ENCODE data around the gene LRBA.

Gene LRBA

DNA sequence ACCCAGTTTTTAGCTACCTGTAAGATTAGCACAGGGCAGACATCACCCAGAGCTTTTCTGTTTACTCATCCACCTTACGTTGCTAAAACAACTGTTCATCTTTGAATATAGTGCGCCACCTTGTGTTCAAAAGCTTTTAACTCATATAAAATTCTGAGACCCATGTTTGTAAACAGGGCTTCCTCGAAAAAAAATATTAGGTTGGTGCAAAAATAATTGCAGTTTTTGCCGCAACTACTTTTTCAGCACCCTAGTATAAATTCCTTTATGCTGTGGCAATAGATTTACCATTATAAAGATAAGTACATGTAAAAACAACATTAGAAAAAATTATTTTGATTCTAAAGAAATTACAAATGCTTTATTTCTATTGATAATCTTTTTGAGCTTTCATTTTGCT, 147.9 kb downstream of the LRBA start:
- peak; percentile 81 for DNase-seq

DNA sequence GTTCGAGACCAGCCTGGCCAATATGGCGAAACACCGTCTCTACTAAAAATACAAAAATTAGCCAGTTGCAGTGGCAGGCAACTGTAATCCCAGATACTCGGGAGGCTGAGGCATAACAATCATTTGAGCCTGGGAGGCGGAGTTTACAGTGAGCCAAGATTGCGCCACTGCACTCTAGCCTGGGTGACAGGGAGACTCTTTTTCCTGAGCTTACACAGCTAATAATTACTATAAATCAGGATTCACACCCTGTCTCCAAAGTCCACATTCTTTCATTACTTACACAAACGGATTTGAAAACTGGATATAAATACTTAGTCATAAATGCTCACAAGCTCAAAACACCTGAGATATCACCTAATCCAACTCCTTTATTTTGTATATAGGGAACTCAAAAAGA, 151.6 kb downstream of the LRBA start:
- no peak for DNase-seq

DNA sequence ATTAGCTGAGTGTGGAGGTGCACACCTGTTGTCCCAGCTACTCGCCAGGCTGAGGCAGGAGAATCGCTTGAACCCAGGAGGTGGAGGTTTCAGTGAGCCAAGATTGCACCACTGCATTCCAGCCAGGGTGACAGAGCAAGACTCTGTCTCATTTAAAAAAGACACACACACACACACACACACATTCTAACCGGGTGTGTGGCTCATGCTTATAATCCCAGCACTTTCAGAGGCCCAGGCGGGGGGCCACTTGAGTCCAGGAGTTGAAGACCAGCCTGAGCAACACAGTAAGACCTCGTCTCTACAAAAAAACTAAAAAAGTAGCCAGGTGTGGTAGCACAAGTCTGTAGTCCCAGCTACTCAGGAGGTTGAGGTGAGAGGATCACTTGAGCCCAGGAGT, 152.3 kb downstream of the LRBA start:
- no peak for DNase-seq

DNA sequence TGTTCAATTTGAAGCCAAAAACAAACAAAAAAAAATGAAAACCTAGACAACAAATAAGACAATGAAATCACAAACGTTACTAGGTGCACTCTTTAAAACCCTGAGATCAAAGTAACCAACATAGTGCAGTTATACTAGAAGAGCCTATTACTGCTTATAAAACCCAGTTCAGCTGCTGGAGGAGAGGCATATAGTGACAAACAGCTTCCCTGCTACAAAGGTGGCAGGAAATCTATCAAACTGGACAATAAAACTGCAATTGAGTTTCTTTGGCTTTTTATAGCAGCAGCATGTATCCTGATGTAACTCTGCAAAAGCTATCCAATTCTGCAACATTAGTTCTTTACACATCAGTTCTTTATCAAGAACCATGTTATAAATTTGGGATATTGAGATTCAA, 155.6 kb downstream of the LRBA start:
- no peak for DNase-seq

DNA sequence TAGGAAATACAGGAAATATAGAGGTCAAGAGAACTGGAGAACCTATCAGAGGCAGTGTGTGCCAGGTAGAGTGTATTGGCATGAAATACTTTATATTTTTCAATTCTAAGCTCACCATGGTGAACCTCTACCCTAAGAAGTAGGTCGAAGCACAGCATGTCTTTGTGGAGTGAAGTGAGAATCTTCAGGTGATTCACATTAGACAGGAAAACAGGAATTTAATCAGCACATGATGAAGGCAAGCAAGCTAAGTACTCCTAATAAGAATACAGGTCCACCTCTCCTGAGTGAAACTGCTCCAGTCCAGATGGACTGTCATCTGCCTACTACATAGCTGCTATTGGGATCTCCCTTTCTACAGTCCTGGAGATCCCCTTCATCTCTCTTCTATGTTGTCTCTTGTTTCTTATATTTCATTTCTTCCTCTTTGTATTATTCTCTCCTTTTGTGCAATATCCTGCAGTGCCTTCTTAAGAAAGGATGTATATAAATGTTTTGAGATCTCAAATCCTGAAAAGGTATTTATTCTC, 159.0 kb downstream of the LRBA start:
- no peak for DNase-seq

DNA sequence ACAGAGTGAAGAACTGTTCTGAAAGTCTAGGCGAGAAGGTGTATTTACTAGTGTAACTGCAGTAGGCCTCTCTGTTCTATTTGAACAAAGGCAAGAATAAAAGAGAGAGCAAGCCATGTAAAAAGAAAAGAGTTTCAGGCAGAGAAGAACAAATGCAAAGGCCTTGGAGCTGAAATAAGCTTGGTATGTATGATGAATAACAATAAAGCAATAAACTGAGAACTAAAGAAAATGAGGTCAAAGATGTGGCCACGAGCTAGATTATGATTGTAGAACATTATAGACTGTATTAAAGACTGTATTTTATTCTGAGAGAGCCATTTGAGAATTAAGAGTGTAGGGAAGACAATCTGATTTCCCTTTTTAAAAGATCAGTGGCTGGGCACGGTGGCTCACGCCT, 160.5 kb downstream of the LRBA start:
- DNase-seq, result no peak

DNA sequence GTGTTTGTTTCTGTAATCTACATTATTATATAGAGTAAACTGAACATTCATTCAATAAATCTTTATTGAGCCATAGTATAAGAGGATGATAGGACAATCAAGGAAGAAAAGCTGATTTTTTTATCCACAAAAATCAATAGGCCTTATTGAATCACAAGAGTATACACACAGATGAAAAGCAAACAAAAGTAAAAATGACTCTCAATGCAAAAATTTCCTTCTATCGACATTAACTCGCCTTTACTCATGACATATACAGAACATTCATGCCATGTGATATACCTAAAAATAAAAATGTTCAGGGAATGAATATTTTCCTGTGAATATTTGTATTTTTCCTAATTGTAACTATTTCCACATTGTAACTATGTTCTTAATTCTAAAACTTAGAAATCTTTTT, 161.2 kb downstream of the LRBA start:
- no peak for DNase-seq

DNA sequence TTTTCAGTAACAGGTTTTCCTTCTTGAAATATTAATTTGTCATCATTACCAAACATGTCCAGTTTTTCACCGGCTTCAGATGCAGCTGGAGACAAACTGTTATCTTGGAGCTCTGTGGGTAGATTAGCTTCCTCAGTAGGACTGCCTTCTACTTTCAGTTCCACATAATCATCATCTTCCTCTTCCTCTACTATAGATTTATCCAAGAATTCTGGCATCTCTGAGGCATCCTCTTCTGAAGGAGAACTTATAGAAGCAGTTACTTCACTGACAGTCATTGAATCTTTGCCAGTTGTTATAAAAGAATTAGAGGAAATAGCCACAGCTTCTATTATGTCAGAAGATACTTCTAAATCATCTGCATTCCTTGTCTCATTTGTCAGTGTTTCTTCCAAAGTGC, 162.9 kb downstream of the LRBA start:
- no peak for DNase-seq

DNA sequence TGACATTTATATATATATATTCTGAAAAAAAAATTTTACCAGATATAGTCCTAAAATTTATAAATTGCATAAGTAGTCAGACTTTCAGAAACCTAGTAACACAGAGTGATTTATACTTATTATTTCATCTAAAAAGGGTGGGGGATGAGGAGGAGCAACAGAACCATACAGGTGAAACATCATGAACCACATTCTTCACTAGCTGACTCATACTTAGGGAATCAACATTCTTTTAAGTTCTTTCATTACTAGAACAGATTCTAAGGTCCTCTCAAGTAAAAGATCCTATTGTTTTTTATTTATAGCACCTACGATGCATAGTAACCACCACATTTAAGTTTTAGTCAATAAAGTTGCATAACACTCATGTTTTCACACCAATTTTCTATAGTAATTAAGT, 166.1 kb downstream of the LRBA start:
- DNase-seq, result no peak

DNA sequence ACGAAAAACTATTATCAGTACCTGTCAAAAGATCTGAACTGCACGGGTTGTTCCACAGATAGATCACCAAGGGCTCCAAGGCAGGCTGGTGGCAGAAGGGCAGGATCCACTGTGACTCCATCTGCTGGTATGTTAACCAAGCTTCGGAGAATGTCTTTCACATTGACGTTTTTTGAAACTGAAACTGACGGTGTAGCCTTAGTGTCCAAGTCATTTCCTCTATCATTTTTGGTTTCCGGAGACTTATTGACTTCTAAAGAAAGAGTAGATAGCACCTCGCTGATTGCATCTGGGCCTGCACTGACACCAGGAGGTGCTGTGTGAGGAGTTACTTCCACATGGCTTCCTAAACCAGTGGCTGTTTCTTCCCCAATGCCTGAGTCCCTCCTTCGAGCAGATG, 186.9 kb downstream of the LRBA start:
- DNase-seq, result no peak

DNA sequence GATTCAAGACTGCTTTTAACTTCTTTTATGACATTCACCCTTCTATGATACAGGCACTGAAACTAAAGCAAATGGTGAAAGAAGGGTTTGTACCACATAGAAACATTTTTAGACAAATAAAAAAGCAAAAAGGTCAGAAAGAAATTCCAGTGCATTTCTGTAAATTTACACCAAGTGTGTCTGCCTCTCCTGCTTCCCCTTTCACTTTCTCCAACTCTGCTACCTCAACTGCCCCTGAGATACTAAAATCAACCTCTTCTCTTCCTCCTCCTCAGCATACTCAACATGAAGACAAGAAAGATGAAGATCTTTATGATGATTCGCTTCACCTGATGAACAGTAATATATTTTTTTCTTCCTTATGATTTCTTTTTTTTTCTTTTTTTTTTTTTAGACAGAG, 187.9 kb downstream of the LRBA start:
- no peak for DNase-seq

DNA sequence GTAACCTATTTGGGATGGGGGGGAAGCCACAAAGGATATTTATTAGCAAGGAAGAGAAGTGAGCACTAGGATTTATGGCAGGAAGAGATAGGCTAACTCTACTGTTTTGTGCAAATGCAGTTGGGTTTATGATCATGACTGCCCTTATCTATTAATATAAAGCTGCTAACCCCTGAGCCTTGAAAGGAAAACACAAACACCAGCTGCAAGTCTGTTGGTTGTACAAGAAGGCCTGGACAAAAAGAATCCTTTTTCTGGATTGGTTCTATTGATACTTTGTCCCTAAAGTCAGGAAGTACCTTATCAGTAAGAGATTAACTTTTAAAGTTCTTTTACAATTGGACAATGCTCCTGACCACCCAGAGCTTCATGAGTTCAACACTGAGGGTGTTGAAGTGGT, 188.8 kb downstream of the LRBA start:
- no peak for DNase-seq

DNA sequence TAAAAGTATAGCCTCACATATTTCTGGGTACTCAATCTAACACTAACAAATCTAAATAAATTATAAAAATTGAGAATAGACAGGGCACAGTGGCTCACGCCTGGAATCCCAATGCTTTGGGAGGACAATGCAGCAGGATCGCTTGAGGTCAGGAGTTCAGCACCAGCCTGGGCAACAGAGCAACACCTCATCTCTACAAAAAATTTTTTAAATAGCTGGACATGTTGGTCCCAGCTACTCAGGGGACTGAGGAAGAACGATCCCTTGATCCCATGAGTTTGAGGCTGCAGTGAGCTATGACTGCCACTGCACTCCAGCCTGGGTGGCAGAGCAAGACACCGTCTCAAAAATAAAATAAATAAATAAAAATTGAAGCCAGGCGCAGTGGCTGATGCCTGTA, 192.7 kb downstream of the LRBA start:
- no peak for DNase-seq

DNA sequence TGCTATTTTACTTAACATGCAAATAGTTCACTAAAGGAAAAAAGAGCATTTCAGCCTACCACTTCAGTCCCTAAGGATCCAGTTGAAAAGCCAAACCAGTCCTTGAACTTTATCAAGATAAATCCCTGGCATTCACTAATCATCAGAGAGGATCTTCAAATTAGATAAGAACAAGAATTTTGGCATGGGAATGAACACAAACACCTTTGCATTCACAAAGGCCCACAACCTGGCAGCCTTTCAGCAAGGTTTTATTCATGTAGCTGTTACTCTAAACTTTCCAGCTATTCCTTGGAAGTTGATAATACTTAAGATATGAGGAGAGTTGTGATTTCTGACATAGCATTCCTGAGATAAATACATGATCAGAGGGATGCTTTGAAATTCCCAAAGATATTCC, 193.4 kb downstream of the LRBA start:
- no peak for DNase-seq

DNA sequence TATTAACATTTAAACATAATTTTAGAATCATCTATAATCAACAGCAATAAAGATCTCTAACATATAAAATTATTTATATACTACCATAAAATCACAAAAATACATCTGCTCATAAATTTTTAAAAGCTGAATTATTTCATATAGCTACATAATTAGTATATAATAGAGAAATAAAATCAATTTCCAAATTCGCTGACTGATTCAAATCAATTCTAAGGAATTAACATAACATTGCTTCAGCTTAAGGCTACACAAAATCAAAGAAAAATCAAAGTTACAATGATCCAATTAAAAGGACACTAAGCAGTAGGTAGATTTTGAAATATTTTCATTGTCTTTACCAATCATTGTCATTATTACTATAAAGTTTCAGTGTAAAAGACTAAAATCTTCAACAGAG, 194.7 kb downstream of the LRBA start:
- DNase-seq, result no peak

DNA sequence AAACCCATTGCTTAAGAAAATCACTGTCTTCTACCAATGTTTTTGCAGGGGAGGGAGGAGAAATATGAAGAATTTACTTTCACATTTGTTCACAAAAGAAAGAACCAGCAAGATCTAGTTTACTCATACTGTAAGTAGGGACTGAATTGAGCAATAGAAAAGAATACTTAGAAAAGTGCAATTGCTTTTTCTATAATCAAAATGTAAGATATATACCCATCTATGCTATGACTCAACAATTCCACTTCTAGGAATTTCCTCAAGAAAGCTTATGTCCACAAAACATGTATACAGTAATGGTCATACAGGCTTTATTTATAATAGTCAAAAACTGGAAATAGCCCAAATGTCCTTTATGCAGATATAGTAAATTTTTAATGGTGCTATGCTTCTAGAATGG, 196.4 kb downstream of the LRBA start:
- peak; percentile 10 for DNase-seq

DNA sequence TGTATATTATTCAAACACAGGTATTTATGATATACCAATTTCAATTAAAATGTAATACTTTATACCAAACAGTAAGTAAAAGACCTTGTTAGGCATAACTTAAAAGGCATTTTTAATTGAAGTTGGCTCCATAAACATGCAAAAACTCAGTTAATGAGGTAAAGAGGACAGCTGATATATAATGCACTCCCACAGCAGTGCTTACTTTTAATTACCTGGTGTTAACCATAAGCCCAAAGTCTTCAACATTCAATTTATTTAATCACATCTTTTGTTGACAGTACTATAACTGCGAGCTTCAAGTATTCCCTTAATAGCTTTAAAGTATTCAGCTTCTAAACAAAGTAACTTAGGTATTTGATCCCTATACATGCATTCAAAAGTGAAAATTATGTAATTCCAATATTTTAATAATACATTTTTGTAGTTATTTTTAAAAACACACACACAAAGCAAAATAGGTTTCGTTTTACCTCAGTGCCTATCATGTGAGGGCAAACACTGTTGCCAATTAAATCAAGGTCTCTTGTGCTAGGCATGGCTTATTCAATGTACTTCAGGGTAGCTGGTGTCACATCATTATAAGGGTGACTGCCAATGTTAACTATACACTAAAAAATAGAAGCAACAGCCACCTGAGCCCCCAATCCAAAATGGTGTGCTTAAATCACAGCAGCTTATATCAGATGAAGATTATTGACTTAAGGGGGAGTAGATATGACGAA, 197.1 kb downstream of the LRBA start:
- no peak for DNase-seq

DNA sequence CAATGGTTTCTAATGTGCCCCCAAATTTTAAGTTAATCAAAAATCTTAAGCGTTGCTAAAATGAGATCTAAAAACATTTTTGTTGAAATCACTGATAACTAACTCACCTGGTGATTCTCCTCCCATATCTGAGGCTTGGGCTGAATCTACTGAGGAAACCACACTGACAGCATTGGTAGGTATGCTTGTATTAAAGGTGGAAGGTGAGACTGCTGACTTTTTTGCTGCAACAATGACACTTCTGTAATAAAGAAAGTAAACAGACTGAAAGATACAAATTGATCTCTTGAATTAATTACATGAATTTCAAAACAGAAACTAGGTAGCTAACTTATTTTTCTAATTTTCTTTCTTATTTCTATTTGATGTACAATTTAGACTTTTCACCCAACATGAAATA, 198.1 kb downstream of the LRBA start:
- no peak for DNase-seq

DNA sequence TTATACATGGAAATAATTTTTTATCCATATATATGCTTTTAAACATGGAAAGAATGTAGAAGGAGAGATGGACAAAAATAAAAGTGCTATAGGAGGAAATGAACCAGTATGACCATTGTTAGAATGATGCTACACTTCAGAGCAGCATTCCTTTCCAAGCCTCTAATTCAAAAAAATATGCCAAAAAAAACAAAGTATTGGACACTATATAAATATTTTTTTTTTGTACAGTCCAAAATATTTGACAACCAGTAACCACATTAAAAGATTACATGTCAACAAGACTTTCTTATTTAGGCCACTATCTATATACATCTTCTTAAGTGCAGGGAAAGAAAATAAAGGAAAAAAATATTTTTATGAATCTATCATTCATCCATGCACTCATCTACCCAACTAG, 198.6 kb downstream of the LRBA start:
- DNase-seq, result no peak

DNA sequence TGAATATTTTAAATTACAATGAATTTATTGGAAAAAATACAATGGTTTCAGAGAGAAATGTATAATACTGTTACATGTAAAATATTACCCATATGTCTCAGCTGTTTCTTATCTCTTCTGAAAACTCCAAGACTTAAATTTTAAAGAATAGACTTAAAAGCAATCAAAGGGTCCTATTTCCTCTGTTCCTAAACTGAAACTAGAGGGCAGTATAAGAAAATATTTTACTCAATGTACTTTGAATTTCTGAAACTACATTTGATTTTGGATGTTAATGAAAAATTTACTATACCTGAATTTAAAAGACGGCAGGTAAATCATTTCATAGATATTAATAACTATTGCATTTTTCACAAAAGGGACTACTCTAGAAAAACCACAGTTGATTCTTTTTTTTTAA, 200.2 kb downstream of the LRBA start:
- DNase-seq, result no peak

DNA sequence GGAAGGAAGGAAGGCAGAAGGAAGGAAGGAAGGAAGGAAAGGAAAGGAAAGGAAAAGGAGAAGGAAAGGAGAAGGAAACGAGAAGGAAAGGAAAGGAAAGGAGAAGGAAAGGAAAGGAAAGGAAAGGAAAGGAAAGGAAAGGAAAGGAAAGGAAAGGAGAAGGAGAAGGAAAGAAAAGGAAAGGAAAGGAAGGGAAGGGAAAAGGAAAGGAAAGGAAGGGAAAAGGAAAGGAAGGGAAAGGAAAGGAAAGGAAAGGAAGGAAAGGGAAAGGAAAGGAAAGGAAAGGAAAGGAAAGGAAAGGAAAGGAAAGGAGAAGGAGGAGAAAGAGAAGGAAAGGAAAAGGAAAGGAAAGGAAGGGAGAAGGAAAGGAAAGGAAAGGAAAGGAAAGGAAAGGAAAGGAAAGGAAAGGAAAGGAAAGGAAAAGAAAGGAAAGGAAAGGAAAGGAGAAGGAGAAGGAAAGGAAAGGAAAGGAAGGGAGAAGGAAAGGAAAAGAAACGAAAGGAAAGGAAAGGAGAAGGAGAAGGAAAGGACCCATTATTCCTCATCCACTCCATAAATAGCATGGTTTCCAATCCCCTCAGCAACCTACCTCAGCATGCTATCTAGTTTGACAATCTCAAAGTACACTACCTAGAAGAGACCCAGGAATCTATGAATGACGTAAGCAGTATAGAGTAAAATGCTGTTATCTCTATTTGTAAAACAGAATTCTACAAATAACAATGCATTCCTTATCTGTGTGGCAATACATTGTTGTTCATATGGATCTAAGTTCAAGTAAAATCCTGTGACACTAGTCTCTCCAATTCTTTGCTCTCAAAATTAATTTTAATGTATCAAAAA, 209.7 kb downstream of the LRBA start:
- DNase-seq, result no peak

DNA sequence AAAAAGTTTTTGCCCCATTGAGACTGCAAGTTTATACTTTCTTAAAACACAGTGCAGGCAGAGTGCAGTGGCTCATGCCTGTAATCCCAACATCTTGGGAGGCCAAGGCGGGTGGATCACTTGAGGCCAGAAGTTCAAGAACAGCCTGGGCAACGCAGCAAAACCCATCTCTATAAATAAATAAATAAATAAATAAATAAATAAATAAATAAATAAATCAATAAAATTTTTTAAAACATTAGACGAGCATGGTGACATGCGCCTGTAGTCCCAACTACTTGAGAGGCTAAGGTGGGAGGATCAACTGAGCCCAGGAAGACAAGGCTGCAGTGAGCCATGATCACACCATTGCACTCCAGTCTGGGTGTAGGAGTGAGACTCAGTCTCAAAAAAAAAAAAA, 213.3 kb downstream of the LRBA start:
- no peak for DNase-seq

DNA sequence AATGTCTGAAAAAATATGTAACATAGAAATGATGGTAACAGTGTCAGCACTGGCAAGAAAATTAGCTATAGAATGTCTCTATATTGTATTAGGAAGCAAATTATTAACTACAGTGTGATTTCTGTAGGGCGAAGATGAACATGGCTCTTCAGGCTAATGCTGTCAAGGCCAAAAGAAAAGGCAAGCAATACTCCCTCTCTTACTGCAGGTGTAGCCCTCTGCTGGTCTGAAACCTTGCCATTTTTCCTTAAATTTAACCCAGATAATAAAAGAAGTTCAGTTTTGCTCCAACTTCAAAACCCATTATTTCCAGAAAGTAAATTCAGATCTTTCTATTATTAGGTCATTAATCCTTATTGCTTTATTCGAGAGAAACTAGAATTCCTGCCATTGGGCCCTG, 215.9 kb downstream of the LRBA start:
- DNase-seq, result no peak

DNA sequence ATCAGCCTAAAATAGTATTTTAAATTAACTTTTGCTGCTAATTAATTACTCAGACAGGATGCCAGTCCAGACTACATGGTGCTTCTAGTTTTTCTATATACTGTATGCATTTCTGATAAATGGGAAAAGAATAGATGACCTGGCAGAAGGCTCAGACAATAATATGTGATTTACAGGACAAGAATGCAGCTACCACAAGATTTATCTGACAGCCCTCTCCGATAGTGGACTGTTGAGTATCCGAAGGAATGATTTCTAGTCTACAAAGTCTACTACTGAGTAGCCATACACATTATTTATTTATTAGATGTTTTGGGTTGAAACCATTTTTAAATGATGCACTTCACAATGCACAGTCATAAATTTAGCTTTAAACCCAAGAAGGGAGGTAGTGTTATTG, 220.4 kb downstream of the LRBA start:
- DNase-seq, result no peak

DNA sequence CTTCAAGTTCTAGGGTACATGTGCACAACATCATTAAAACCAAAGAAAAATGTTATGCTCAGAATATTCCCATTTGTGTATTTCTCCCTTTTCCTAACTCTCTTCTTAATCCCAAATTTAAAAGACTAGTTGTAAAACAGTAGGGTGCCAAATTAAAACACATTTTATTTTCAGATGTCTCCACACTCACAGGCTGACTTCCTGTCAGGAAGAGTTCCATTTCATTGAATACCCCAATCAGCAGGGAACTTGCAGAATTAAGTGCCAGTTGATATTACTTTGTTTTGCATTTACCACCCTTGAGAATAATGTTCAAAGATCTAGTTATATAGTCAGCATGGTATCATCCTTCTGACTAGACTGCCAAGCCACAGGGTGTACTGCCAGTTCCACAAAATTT, 225.2 kb downstream of the LRBA start:
- DNase-seq, result no peak

Data from amniotic stem cell (primary cell).